B cell (primary cell): ENCODE data around the gene TOX2. TPM values are rescaled to one million over a fixed set of nuclear protein-coding genes. Genes with fewer than 3 reads are reported as not detected.

Experiments
- ATAC-seq: fragments of 200-7000 bp; cut with Tn5 transposase; one replicate; pipeline ENCODE4 v1.10.0; 2021; ENCODE audit warnings: low read depth, mild to moderate bottlenecking, moderate number of reproducible peaks, moderate library complexity
- CTCF ChIA-PET: fragments of 350-600 bp; sonication (Branson Sonifier 250); formaldehyde crosslinking; loops from one replicate; lab custom pipeline; 2021; ENCODE audit warnings: antibody characterized with exemption, inconsistent platforms; lab: Charles Lee
- POLR2A ChIA-PET: fragments of 350-600 bp; sonication (Branson Sonifier 250); formaldehyde crosslinking; loops from one replicate; lab custom pipeline; 2021; ENCODE audit warnings: antibody characterized with exemption; lab: Charles Lee
- DNase-seq: peaks from one replicate; pipeline ENCODE4 v3.0.0; 2013
- H2AFZ ChIP-seq: 2 replicates; pipeline ENCODE4 v1.6.1; 2012; ENCODE audit warnings: mild to moderate bottlenecking, low read depth, low read length; ENCODE audit not compliant: insufficient read depth, poor library complexity, severe bottlenecking
- H3K27ac ChIP-seq, 2 donors: 1 replicate in 1 of 2; 2 replicates in 1 of 2; pipeline ENCODE4 v1.5.1; 2012 to 2013; ENCODE audit warnings: low read length in 2 of 2, mild to moderate bottlenecking in 2 of 2, moderate library complexity in 1 of 2
- H3K27me3 ChIP-seq, 4 experiments: fragments of 200-600 bp in 1 of 4; sonication (generic) in 1 of 4; replicated peaks in 1 of 4; 1 replicate in 2 of 4; 2 replicates in 2 of 4; pipeline versions ENCODE4 v1.6.1 to v1.7.0; 2013 to 2016; ENCODE audit warnings: low read length in 3 of 4, mild to moderate bottlenecking in 2 of 4, mixed read lengths in 1 of 4, moderate library complexity in 1 of 4; ENCODE audit not compliant: insufficient read depth in 4 of 4, control insufficient read depth in 3 of 4; ENCODE audit errors: control extremely low read depth in 1 of 4
- H3K36me3 ChIP-seq, 2 experiments: replicated peaks in 1 of 2; 1 replicate in 1 of 2; 2 replicates in 1 of 2; pipeline versions ENCODE4 v1.6.1 to v1.7.1; 2013; ENCODE audit warnings: low read length in 1 of 2; ENCODE audit not compliant: insufficient read depth in 2 of 2, control insufficient read depth in 1 of 2; ENCODE audit errors: control extremely low read depth in 1 of 2, extremely low read depth in 1 of 2
- H3K4me1 ChIP-seq, 2 donors: fragments of 200-600 bp in 1 of 2; sonication (generic) in 1 of 2; 1 replicate in 1 of 2; 2 replicates in 1 of 2; pipeline versions ENCODE4 v1.5.1 to v1.6.1; 2013 to 2017; ENCODE audit warnings: low read length in 2 of 2; ENCODE audit not compliant: control insufficient read depth in 2 of 2, insufficient read depth in 2 of 2
- H3K4me2 ChIP-seq: replicated peaks from 2 replicates; pipeline ENCODE3; 2012; ENCODE audit warnings: mild to moderate bottlenecking, low read depth, low read length; ENCODE audit not compliant: poor library complexity, severe bottlenecking
- H3K4me3 ChIP-seq, 5 experiments: fragments of 200-600 bp in 1 of 5; sonication (generic) in 1 of 5; 1 replicate in 3 of 5; 2 replicates in 2 of 5; pipeline versions ENCODE4 v1.5.1 to v1.7.0; 2011 to 2016; ENCODE audit warnings: low read length in 4 of 5, mild to moderate bottlenecking in 4 of 5, low read depth in 2 of 5, control low read depth in 1 of 5, moderate library complexity in 1 of 5; ENCODE audit not compliant: insufficient read depth in 1 of 5; ENCODE audit errors: control extremely low read depth in 1 of 5, extremely low read depth in 1 of 5
- H3K79me2 ChIP-seq: fragments of 200-600 bp; sonication (generic); one replicate; pipeline ENCODE4 v1.6.0; 2016; ENCODE audit warnings: low read length; ENCODE audit not compliant: control insufficient read depth, insufficient read depth
- H3K9ac ChIP-seq: fragments of 200-600 bp; sonication (generic); 2 replicates; pipeline ENCODE4 v1.6.1; 2017; ENCODE audit warnings: mild to moderate bottlenecking, low read length, moderate library complexity
- H3K9me3 ChIP-seq, 3 donors: one replicate each; pipeline versions ENCODE4 v1.6.1 to v1.7.1; 2013; ENCODE audit warnings: low read length in 2 of 3; ENCODE audit not compliant: control insufficient read depth in 2 of 3, insufficient read depth in 1 of 3; ENCODE audit errors: control extremely low read depth in 1 of 3
- H4K20me1 ChIP-seq: 2 replicates; pipeline ENCODE4 v1.6.0; 2012; ENCODE audit warnings: mild to moderate bottlenecking, low read length; ENCODE audit not compliant: insufficient read depth, control insufficient read depth, poor library complexity, severe bottlenecking
- H3K27ac Mint-ChIP-seq: one replicate; pipeline ENCODE4 v1.8.0; 2021; ENCODE audit warnings: mixed read lengths
- H3K27me3 Mint-ChIP-seq: one replicate; pipeline ENCODE4 v1.8.0; 2021; ENCODE audit warnings: mixed read lengths
- H3K4me1 Mint-ChIP-seq: one replicate; pipeline ENCODE4 v1.8.0; 2021; ENCODE audit warnings: mixed read lengths
- H3K4me3 Mint-ChIP-seq: one replicate; pipeline ENCODE4 v1.8.0; 2021; ENCODE audit warnings: mixed read lengths
- H3K9me3 Mint-ChIP-seq: one replicate; pipeline ENCODE4 v1.8.0; 2022; ENCODE audit warnings: mixed read lengths; ENCODE audit not compliant: insufficient read depth
- EZH2 ChIP-seq: IDR thresholded peaks from 2 replicates; pipeline ENCODE4 v1.6.1; 2012; ENCODE audit warnings: borderline replicate concordance, low read depth, mild to moderate bottlenecking, moderate library complexity, low read length; ENCODE audit not compliant: insufficient read depth, poor library complexity, severe bottlenecking
- WGBS: methylation state at CpG from one replicate; pipeline ENCODE4 v1.1.5; 2013; ENCODE audit warnings: missing lambda C conversion rate; ENCODE audit not compliant: insufficient coverage; 5-methylcytosine and 5-hydroxymethylcytosine counted together
- intact Hi-C: fragments of 100-400 bp; cut with micrococcal nuclease; formaldehyde crosslinking; loops from one replicate; pipeline ENCODE4 v1.10.0; 2022
- polyA plus RNA-seq: library from polyadenylated mRNA; depleted of rRNA; stranded (reverse); fragments of >200 nt; gene quantifications from 2 replicates; pipeline ENCODE4 v1.2.3, GENCODE V29; 2012
- total RNA-seq, 2 donors: library from RNA; stranded (reverse); fragments of 120-200 nt in 1 of 2; gene quantifications; 1 replicate in 1 of 2; 2 replicates in 1 of 2; pipeline versions ENCODE4 v1.2.3 to v1.2.4, GENCODE V29; 2013 to 2022
- TF ChIP-seq, protein P1 (sequence below): fragments of 200-600 bp; IDR thresholded peaks from one replicate; pipeline ENCODE4 v1.8.0; 2022; ENCODE audit warnings: antibody characterized with exemption, mild to moderate bottlenecking

TOX2 gene
- total and polyA plus RNA-seq, 2 donors (not counting 1 experiment from before 2014, with no cell fraction given) = 1.2 to 4.1 TPM

- H3K27me3 Mint-ChIP-seq = peaks cover 4% of the 10 kb centered on the region
- Histone ChIP-seq H3K27me3 (no peaks in the 10 kb centered on the region), H3K79me2 (no peaks in the 10 kb centered on the region), H3K36me3 (no peaks in the 10 kb centered on the region), H3K4me1 (peaks cover 13 to 29% of the 10 kb centered on the region in 2 donors), H3K9me3 (peaks cover 0 to 8% (median 0%) of the 10 kb centered on the region in 3 donors), H3K9ac (no peak overlapping the region), H3K27ac (no peak overlapping the region), H3K4me2 (no peak overlapping the region), H3K4me3 (no peak overlapping the region), H2AFZ (no peak overlapping the region), H4K20me1 (no peaks in the 10 kb centered on the region)
- ChIA-PET POLR2A (no interaction called here), CTCF (interaction anchor here (1.1 kb wide), 1 partner anchor 20 kb away, joined by 3 read pairs; no protein-coding TSS in a partner anchor)
- no peaks in the 10 kb centered on the region for H3K9me3 Mint-ChIP-seq
- H3K27ac Mint-ChIP-seq = no peak overlapping the region
- ATAC-seq = no peak
- intact Hi-C loops = no loop called here
- 95% methylated on average over 14 of the region's 18 CpGs for WGBS
- TF ChIP-seq, protein P1, sequence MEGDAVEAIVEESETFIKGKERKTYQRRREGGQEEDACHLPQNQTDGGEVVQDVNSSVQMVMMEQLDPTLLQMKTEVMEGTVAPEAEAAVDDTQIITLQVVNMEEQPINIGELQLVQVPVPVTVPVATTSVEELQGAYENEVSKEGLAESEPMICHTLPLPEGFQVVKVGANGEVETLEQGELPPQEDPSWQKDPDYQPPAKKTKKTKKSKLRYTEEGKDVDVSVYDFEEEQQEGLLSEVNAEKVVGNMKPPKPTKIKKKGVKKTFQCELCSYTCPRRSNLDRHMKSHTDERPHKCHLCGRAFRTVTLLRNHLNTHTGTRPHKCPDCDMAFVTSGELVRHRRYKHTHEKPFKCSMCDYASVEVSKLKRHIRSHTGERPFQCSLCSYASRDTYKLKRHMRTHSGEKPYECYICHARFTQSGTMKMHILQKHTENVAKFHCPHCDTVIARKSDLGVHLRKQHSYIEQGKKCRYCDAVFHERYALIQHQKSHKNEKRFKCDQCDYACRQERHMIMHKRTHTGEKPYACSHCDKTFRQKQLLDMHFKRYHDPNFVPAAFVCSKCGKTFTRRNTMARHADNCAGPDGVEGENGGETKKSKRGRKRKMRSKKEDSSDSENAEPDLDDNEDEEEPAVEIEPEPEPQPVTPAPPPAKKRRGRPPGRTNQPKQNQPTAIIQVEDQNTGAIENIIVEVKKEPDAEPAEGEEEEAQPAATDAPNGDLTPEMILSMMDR = no peak
- TF ChIP-seq EZH2 = no peak
- peaks cover 22% of the 10 kb centered on the region for H3K4me1 Mint-ChIP-seq
- H3K4me3 Mint-ChIP-seq = no peak overlapping the region
- no peak for DNase-seq
Observed at GRCh38 chr20:43961541-43962471, 47.2 kb downstream of the TOX2 start.

DNA sequence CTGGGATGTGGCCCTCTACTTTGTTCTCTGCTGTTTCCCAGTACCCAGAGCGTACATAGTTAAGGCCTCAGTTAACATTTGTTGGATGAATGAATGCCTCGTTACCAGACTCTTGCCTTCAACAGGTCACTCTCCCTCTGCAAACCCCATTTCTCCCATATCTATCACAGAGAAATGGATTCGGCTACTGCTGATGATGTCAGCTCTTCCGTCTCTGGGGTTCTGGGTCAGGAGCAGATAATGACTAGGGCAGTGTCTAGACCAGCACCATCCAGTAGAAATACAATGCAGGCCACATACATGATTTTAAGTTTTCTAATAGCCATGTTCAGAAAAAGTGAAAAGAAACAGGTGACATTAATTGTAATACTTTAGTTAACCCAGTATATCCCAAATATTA is 47.9 kb downstream of the TOX2 start:
- no peaks in the 10 kb centered on the region for H3K79me2 ChIP-seq
- no peak overlapping the region for H2AFZ ChIP-seq
- peaks cover 4% of the 10 kb centered on the region for H3K27me3 Mint-ChIP-seq
- no peak for DNase-seq
- no peak for ATAC-seq
- H4K20me1 ChIP-seq = no peaks in the 10 kb centered on the region
- H3K27me3 ChIP-seq = no peaks in the 10 kb centered on the region
- whole genome bisulfite sequencing = no CpG with 5 or more reads among the region's 4 CpGs
- no peak overlapping the region for H3K9ac ChIP-seq
- H3K9me3 Mint-ChIP-seq = no peaks in the 10 kb centered on the region
- POLR2A ChIA-PET = no interaction called here
- H3K36me3 ChIP-seq = no peaks in the 10 kb centered on the region
- no peak overlapping the region for H3K4me3 ChIP-seq
- CTCF ChIA-PET = interaction anchor here (1.1 kb wide), 1 partner anchor 21 kb away, joined by 3 read pairs; no protein-coding TSS in a partner anchor
- no peak overlapping the region for H3K27ac Mint-ChIP-seq
- no peak overlapping the region for H3K4me2 ChIP-seq
- TF ChIP-seq, protein P1 = no peak
- TF ChIP-seq EZH2 = no peak
- H3K9me3 ChIP-seq = peaks cover 0 to 8% (median 0%) of the 10 kb centered on the region in 3 donors
- no peak overlapping the region for H3K27ac ChIP-seq
- intact Hi-C loops = no loop called here
- peaks cover 21% of the 10 kb centered on the region for H3K4me1 Mint-ChIP-seq
- H3K4me1 ChIP-seq = peaks cover 13 to 29% of the 10 kb centered on the region in 2 donors
- H3K4me3 Mint-ChIP-seq = no peak overlapping the region
